ENCODE data around the gene STAB2.

GRCh38 chr12:103793046-103793445 lies 206.0 kb downstream of the STAB2 start:
- TF ChIP-seq EZH2 (IDR thresholded peaks at IDR 0.05): no peak
- TF ChIP-seq FOXP2 (optimal IDR thresholded peaks at IDR 0.05; ENCODE audit: control extremely low read depth, extremely low read length, insufficient read depth): no peak
